Smooth muscle cell (in vitro differentiated cells): ENCODE results near the gene SFSWAP. TPM values are rescaled to one million over a fixed set of nuclear protein-coding genes. Genes with fewer than 3 reads are reported as not detected.

Experiments used
- DNase-seq: peaks from one replicate; lab custom pipeline; 2025; ENCODE audit not compliant: unreplicated experiment; lab: John Stamatoyannopoulos, UW
- H2AFZ ChIP-seq: fragments of 200-600 bp; sonication (generic); 2 replicates; pipeline ENCODE4 v1.6.0; 2016; ENCODE audit warnings: antibody characterized with exemption, low read depth, mild to moderate bottlenecking
- H3F3A ChIP-seq: fragments of 200-600 bp; sonication (generic); 2 replicates; pipeline ENCODE4 v1.6.0; 2017; ENCODE audit warnings: antibody characterized with exemption, low read depth
- H3K27ac ChIP-seq: fragments of 200-600 bp; sonication (generic); 2 replicates; pipeline ENCODE4 v1.5.1; 2016; ENCODE audit warnings: low read depth, mild to moderate bottlenecking
- H3K27me3 ChIP-seq: fragments of 200-600 bp; sonication (generic); 2 replicates; pipeline ENCODE4 v1.6.1; 2016; ENCODE audit warnings: low read depth, mild to moderate bottlenecking
- H3K36me3 ChIP-seq: fragments of 200-600 bp; sonication (generic); 2 replicates; pipeline ENCODE4 v1.5.1; 2016; ENCODE audit warnings: low read depth
- H3K4me1 ChIP-seq: fragments of 200-600 bp; sonication (generic); 2 replicates; pipeline ENCODE4 v1.5.1; 2016; ENCODE audit warnings: low read depth
- H3K4me2 ChIP-seq: fragments of 200-600 bp; sonication (generic); 2 replicates; pipeline ENCODE4 v1.6.0; 2016; ENCODE audit warnings: mild to moderate bottlenecking
- H3K4me3 ChIP-seq: fragments of 200-600 bp; sonication (generic); 2 replicates; pipeline ENCODE4 v1.5.1; 2016; ENCODE audit warnings: mild to moderate bottlenecking
- H3K79me2 ChIP-seq: fragments of 200-600 bp; sonication (generic); 2 replicates; pipeline ENCODE4 v1.6.0; 2016; ENCODE audit warnings: low read depth, mild to moderate bottlenecking
- H3K9ac ChIP-seq: fragments of 200-600 bp; sonication (generic); 2 replicates; pipeline ENCODE4 v1.6.0; 2016; ENCODE audit warnings: low read depth
- H3K9me3 ChIP-seq: fragments of 200-600 bp; sonication (generic); replicated peaks from 2 replicates; pipeline ENCODE4 v1.5.1; 2016; ENCODE audit warnings: low read depth
- H4K20me1 ChIP-seq: fragments of 200-600 bp; sonication (generic); 2 replicates; pipeline ENCODE4 v1.6.0; 2016; ENCODE audit warnings: low read depth
- WGBS: methylation state at CpG from one replicate; pipeline ENCODE4 v1.1.7; 2016; ENCODE audit warnings: low lambda C conversion rate; 5-methylcytosine and 5-hydroxymethylcytosine counted together
- polyA plus RNA-seq: library from polyadenylated mRNA; unstranded; fragments of >200 nt; fragmentation: Nextera tagmentation; extraction: Ambion mirVana; gene quantifications from 2 replicates; pipeline ENCODE4 v1.2.1, GENCODE V29; 2016
- total RNA-seq: library from RNA; depleted of rRNA; stranded (reverse); fragments of >200 nt; gene quantifications from 2 replicates; pipeline ENCODE4 v1.2.3, GENCODE V29; 2014
- TF ChIP-seq, protein P1 (sequence below): fragments of 200-600 bp; sonication (generic); IDR thresholded peaks from 2 replicates; pipeline ENCODE4 v1.5.1; 2017; ENCODE audit warnings: borderline replicate concordance, mild to moderate bottlenecking, antibody characterized with exemption; ENCODE audit not compliant: insufficient read depth, poor library complexity, severe bottlenecking

Gene SFSWAP
- total and polyA plus RNA-seq, 2 experiments from 2014 or later: 24.1 to 32.3 TPM

DNA sequence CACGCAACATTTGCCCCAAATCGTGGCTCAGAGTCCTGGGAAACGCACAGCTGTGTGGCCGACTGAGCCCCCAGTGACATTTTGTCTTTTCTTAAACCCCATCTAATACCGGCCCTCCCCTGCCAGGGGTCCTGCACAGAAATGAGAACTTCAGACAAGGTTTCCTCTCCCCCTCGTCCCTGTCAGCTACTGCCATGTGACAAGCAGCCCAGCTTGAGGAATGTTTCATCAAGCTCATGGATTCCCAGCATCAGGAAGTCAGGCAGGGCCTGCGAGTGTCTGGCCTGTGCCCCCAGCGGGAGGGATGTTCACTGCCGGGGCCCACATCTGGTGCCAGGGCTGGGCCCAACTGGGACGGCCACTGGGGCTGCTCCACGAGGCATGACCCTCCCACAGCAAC lies 133.2 kb downstream of the SFSWAP start:
- TF ChIP-seq, protein P1, sequence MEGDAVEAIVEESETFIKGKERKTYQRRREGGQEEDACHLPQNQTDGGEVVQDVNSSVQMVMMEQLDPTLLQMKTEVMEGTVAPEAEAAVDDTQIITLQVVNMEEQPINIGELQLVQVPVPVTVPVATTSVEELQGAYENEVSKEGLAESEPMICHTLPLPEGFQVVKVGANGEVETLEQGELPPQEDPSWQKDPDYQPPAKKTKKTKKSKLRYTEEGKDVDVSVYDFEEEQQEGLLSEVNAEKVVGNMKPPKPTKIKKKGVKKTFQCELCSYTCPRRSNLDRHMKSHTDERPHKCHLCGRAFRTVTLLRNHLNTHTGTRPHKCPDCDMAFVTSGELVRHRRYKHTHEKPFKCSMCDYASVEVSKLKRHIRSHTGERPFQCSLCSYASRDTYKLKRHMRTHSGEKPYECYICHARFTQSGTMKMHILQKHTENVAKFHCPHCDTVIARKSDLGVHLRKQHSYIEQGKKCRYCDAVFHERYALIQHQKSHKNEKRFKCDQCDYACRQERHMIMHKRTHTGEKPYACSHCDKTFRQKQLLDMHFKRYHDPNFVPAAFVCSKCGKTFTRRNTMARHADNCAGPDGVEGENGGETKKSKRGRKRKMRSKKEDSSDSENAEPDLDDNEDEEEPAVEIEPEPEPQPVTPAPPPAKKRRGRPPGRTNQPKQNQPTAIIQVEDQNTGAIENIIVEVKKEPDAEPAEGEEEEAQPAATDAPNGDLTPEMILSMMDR: no peak

DNA sequence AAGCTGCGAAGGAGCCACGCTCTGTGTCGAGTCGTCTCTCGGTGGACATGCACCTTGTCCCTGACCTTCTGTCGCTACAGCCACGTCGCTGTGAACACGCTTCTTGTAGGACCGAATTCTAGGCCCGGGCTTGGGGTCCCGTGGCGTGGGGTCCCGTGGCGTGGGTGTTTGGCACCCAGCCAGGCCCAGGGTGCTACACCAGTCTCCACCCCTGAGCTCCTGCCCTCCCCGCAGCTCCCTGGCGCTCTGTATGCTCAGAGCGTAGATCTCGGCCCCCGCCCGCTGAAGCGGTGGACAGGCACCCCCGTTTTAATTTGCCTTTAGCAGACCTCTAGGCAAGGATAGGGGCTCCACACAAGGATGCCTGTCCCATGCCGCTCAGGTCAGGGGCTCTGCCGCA lies 133.8 kb downstream of the SFSWAP start:
- H3K4me3 ChIP-seq: no peak overlapping the region
- TF ChIP-seq, protein P1: no peak
- no peak overlapping the region for H3K27ac ChIP-seq
- H3K36me3 ChIP-seq: no peaks in the 10 kb centered on the region
- H3K4me2 ChIP-seq: no peak overlapping the region
- H3K79me2 ChIP-seq: no peaks in the 10 kb centered on the region
- no peaks in the 10 kb centered on the region for H3K27me3 ChIP-seq
- H3F3A ChIP-seq: no peaks in the 10 kb centered on the region
- no peak overlapping the region for H3K9ac ChIP-seq
- 95% methylated on average over 25 of the region's 25 CpGs for WGBS
- DNase-seq: no peak
- H3K9me3 ChIP-seq: no peaks in the 10 kb centered on the region
- H4K20me1 ChIP-seq: no peaks in the 10 kb centered on the region
- H3K4me1 ChIP-seq: no peaks in the 10 kb centered on the region
- no peak overlapping the region for H2AFZ ChIP-seq

More for the DNA sequence above, 133.2 kb downstream of the SFSWAP start:
- Histone ChIP-seq H3K4me3 (no peak overlapping the region), H3K4me2 (no peak overlapping the region), H3K36me3 (no peaks in the 10 kb centered on the region), H3F3A (no peaks in the 10 kb centered on the region), H3K27ac (no peak overlapping the region), H3K79me2 (no peaks in the 10 kb centered on the region), H2AFZ (no peak overlapping the region), H3K27me3 (no peaks in the 10 kb centered on the region), H3K4me1 (no peaks in the 10 kb centered on the region), H4K20me1 (no peaks in the 10 kb centered on the region), H3K9ac (no peak overlapping the region), H3K9me3 (no peaks in the 10 kb centered on the region)
- DNase-seq: no peak
- WGBS: 93% methylated on average over 11 of the region's 11 CpGs

DNA sequence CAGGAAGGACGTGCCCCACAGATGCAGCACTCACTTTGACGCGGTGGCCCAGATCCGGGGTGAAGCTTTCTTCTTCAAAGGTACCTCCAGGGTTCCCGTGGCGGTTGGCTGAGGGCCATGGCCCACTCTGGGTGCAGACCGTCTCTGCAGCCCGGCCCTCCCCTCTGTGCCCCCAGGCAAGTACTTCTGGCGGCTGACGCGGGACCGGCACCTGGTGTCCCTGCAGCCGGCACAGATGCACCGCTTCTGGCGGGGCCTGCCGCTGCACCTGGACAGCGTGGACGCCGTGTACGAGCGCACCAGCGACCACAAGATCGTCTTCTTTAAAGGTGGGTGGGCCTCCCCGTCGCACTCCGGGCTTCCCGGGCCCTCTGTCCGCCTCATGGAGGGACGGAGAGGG lies 134.2 kb downstream of the SFSWAP start:
- no peaks in the 10 kb centered on the region for H3K79me2 ChIP-seq
- no peaks in the 10 kb centered on the region for H3K4me1 ChIP-seq
- WGBS: 94% methylated on average over 29 of the region's 29 CpGs
- no peaks in the 10 kb centered on the region for H3K27me3 ChIP-seq
- no peak for DNase-seq
- TF ChIP-seq, protein P1: no peak
- H3K4me3 ChIP-seq: no peak overlapping the region
- H2AFZ ChIP-seq: no peak overlapping the region
- no peak overlapping the region for H3K9ac ChIP-seq
- no peaks in the 10 kb centered on the region for H3K9me3 ChIP-seq
- no peaks in the 10 kb centered on the region for H3F3A ChIP-seq
- H3K27ac ChIP-seq: no peak overlapping the region
- no peaks in the 10 kb centered on the region for H4K20me1 ChIP-seq
- H3K36me3 ChIP-seq: no peaks in the 10 kb centered on the region
- H3K4me2 ChIP-seq: no peak overlapping the region

DNA sequence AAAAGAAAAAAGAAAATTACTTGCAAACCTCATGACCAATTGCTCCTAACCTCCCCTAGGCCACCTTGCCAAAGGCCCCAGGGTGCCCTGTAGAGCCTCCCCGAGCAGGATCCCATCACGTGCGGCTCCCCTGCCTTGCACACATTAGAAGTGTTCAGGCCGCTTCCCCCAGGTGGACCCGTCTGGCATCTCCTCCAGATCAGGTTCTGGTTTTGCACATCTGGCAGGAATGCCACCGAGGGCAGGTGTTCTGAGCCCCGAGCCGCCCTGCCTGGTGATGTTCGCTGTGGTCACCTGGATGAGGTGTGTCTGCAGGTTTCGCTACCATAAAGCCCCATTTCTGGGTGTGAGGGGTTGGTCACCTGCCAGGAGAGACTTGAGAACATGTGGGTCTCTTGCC lies 136.6 kb downstream of the SFSWAP start:
- Histone ChIP-seq H4K20me1 (no peaks in the 10 kb centered on the region), H3K4me1 (no peaks in the 10 kb centered on the region), H3K27ac (no peak overlapping the region), H2AFZ (no peak overlapping the region), H3K9me3 (no peaks in the 10 kb centered on the region), H3K27me3 (no peaks in the 10 kb centered on the region), H3K36me3 (no peaks in the 10 kb centered on the region), H3F3A (no peaks in the 10 kb centered on the region), H3K4me2 (no peak overlapping the region), H3K9ac (no peak overlapping the region), H3K4me3 (no peak overlapping the region), H3K79me2 (no peaks in the 10 kb centered on the region)
- TF ChIP-seq, protein P1: no peak
- WGBS: 92% methylated on average over 10 of the region's 10 CpGs
- DNase-seq: no peak
